HCT116 (cell line): ENCODE results near the gene FAM240B. TPM values are rescaled to one million over a fixed set of nuclear protein-coding genes. Genes with fewer than 3 reads are reported as not detected.

Experiments used
- ATAC-seq: fragments of 200-7000 bp; cut with Tn5 transposase; 2 replicates; pipeline ENCODE4 v1.9.1; 2020; ENCODE audit warnings: mild to moderate bottlenecking, moderate library complexity
- BruUV-seq: library from RNA; stranded (reverse); fragments of 400-500 nt; replicated peaks from 2 replicates; lab custom pipeline; 2021; lab: Mats Ljungman, UMichigan
- CTCF ChIA-PET: fragments of 300-600 bp; sonication (Branson Sonifier 250); formaldehyde crosslinking; loops from one replicate; lab custom pipeline; 2021; ENCODE audit warnings: antibody characterized with exemption; lab: Charles Lee
- POLR2A ChIA-PET: fragments of 300-600, 350-600 bp; sonication (Branson Sonifier 250); formaldehyde crosslinking; loops from one replicate; lab custom pipeline; 2021; ENCODE audit warnings: antibody characterized with exemption; lab: Charles Lee
- RAD21 ChIA-PET, 2 experiments: fragments of 300-600 bp; sonication (Branson Sonifier 250); formaldehyde crosslinking; loops; one replicate each; lab custom pipeline; 2023; ENCODE audit warnings: low total read pairs in 2 of 2; ENCODE audit not compliant: uncharacterized antibody in 2 of 2, unreplicated experiment in 2 of 2, low non-redundant PET in 1 of 2; lab: Charles Lee
- DNase-seq: peaks from one replicate; pipeline ENCODE4 v3.0.0-alpha.2; 2010; ENCODE audit warnings: low read depth, low spot score
- H2AFZ ChIP-seq: fragments of 200-600 bp; shearing (Covaris generic), sonication (generic); 2 replicates; pipeline ENCODE4 v1.6.1; 2017; ENCODE audit warnings: low read depth, mixed run types, mixed read lengths, antibody characterized with exemption, low read length; ENCODE audit not compliant: poor library complexity, severe bottlenecking
- H3K27ac ChIP-seq: 2 replicates; pipeline ENCODE4 v1.5.1; 2012; ENCODE audit warnings: low read depth, low read length
- H3K27me3 ChIP-seq: fragments of 200-600 bp; sonication (generic); 2 replicates; pipeline ENCODE4 v1.6.1; 2016; ENCODE audit warnings: mixed run types, low read length, mixed read lengths; ENCODE audit not compliant: insufficient read depth
- H3K36me3 ChIP-seq, 2 experiments: fragments of 200-500 bp in 1 of 2; fragments of 200-600 bp in 1 of 2; sonication (Bioruptor generic) in 1 of 2; sonication (generic) in 1 of 2; 2 replicates each; pipeline versions ENCODE4 v1.5.1 to v1.6.1; 2014 to 2016; ENCODE audit warnings: low read length in 2 of 2, inconsistent platforms in 1 of 2, mixed read lengths in 1 of 2, mixed run types in 1 of 2; ENCODE audit not compliant: insufficient read depth in 2 of 2, control insufficient read depth in 1 of 2
- H3K4me1 ChIP-seq, 2 experiments: fragments of 200-600 bp in 1 of 2; sonication (generic) in 1 of 2; 2 replicates each; pipeline versions ENCODE4 v1.5.1 to v1.6.1; 2012 to 2017; ENCODE audit warnings: low read length in 2 of 2, inconsistent platforms in 1 of 2, mild to moderate bottlenecking in 1 of 2, mixed read lengths in 1 of 2, mixed run types in 1 of 2, moderate library complexity in 1 of 2; ENCODE audit not compliant: insufficient read depth in 2 of 2, control insufficient read depth in 1 of 2
- H3K4me2 ChIP-seq: fragments of 200-600 bp; sonication (generic); 2 replicates; pipeline ENCODE4 v1.6.1; 2017; ENCODE audit warnings: mixed run types, low read length, mixed read lengths
- H3K4me3 ChIP-seq, 2 experiments: fragments of 200-600 bp in 1 of 2; sonication (generic) in 1 of 2; replicated peaks in 1 of 2; 2 replicates each; pipeline ENCODE4 v1.5.1; 2011 to 2016; ENCODE audit warnings: low read length in 2 of 2, control low read depth in 1 of 2, low read depth in 1 of 2, mild to moderate bottlenecking in 1 of 2, mixed read lengths in 1 of 2, mixed run types in 1 of 2
- H3K79me2 ChIP-seq: fragments of 200-600 bp; sonication (generic); 2 replicates; pipeline ENCODE4 v1.6.1; 2017; ENCODE audit warnings: mild to moderate bottlenecking, mixed run types, low read length, moderate library complexity, mixed read lengths; ENCODE audit not compliant: insufficient read depth
- H3K9ac ChIP-seq: fragments of 200-600 bp; sonication (generic); 2 replicates; pipeline ENCODE4 v1.6.1; 2016; ENCODE audit warnings: low read length, mixed read lengths
- H3K9me2 ChIP-seq: fragments of 200-600 bp; sonication (generic), shearing (Covaris generic); 2 replicates; pipeline ENCODE4 v1.6.1; 2017; ENCODE audit warnings: mixed run types, mild to moderate bottlenecking, moderate library complexity; ENCODE audit not compliant: insufficient read depth
- H3K9me3 ChIP-seq, 2 experiments: fragments of 200-500 bp in 1 of 2; fragments of 200-600 bp in 1 of 2; sonication (Bioruptor generic) in 1 of 2; sonication (generic) in 1 of 2; 2 replicates each; pipeline ENCODE4 v1.6.1; 2014 to 2017; ENCODE audit warnings: low read length in 2 of 2, mixed read lengths in 2 of 2, inconsistent platforms in 1 of 2, low read depth in 1 of 2, mild to moderate bottlenecking in 1 of 2, mixed run types in 1 of 2, moderate library complexity in 1 of 2; ENCODE audit not compliant: control insufficient read depth in 1 of 2, insufficient read depth in 1 of 2
- H4K20me1 ChIP-seq: fragments of 200-600 bp; sonication (generic), shearing (Covaris generic); 2 replicates; pipeline ENCODE4 v1.6.1; 2017; ENCODE audit warnings: mixed run types, mild to moderate bottlenecking, moderate library complexity; ENCODE audit not compliant: insufficient read depth
- ATF3 ChIP-seq: IDR thresholded peaks from 2 replicates; pipeline ENCODE4 v1.6.1; 2012
- CBX3 ChIP-seq: IDR thresholded peaks from 2 replicates; pipeline ENCODE4 v1.6.1; 2012; ENCODE audit warnings: low read depth
- CEBPB ChIP-seq: IDR thresholded peaks from 2 replicates; pipeline ENCODE4 v1.6.1; 2012; ENCODE audit warnings: low read depth
- EGR1 ChIP-seq: IDR thresholded peaks from 2 replicates; pipeline ENCODE4 v1.6.1; 2012; ENCODE audit warnings: low read depth
- EZH2 ChIP-seq: fragments of 200-600 bp; sonication (generic); IDR thresholded peaks from 2 replicates; pipeline ENCODE4 v1.6.1; 2017; ENCODE audit warnings: antibody characterized with exemption, mixed run types
- MAX ChIP-seq: IDR thresholded peaks from 2 replicates; pipeline ENCODE4 v1.6.1; 2012
- RAD21 ChIP-seq: IDR thresholded peaks from 2 replicates; pipeline ENCODE4 v1.6.1; 2012; ENCODE audit warnings: low read depth, mild to moderate bottlenecking
- SIN3A ChIP-seq: IDR thresholded peaks from 2 replicates; pipeline ENCODE4 v1.6.1; 2012; ENCODE audit warnings: low read depth
- SRF ChIP-seq: IDR thresholded peaks from 2 replicates; pipeline ENCODE4 v1.6.1; 2012; ENCODE audit warnings: low read depth
- TCF7L2 ChIP-seq: IDR thresholded peaks from 2 replicates; pipeline ENCODE4 v1.7.0; 2011; ENCODE audit warnings: borderline replicate concordance, inconsistent platforms; ENCODE audit not compliant: insufficient read depth, insufficient read length; ENCODE audit errors: extremely low read depth
- YY1 ChIP-seq: IDR thresholded peaks from 2 replicates; pipeline ENCODE4 v1.6.1; 2011; ENCODE audit warnings: low read length, low read depth, moderate library complexity, mild to moderate bottlenecking; ENCODE audit not compliant: insufficient replicate concordance; ENCODE audit errors: extremely low read depth
- ZFX ChIP-seq: fragments of 450-650 bp; IDR thresholded peaks from 2 replicates; pipeline ENCODE4 v1.6.1; 2017
- intact Hi-C: fragments of 100-400 bp; cut with micrococcal nuclease; formaldehyde crosslinking; loops from 2 replicates; pipeline ENCODE4 v1.10.0; 2022
- total RNA-seq: library from RNA; stranded (reverse); gene quantifications from one replicate; pipeline ENCODE4 v1.2.1, GENCODE V29; 2021; ENCODE audit not compliant: unreplicated experiment
- TF ChIP-seq, protein P1 (sequence below): IDR thresholded peaks from 2 replicates; pipeline ENCODE4 v1.6.1; 2012; ENCODE audit warnings: low read depth
- TF ChIP-seq, protein P2 (sequence below): IDR thresholded peaks from 2 replicates; pipeline ENCODE4 v1.6.1; 2011; ENCODE audit warnings: mild to moderate bottlenecking, low read length, moderate library complexity; ENCODE audit not compliant: insufficient replicate concordance; ENCODE audit errors: extremely low read depth

FAM240B gene
- total RNA-seq, 1 experiment from 2014 or later = not detected

DNA sequence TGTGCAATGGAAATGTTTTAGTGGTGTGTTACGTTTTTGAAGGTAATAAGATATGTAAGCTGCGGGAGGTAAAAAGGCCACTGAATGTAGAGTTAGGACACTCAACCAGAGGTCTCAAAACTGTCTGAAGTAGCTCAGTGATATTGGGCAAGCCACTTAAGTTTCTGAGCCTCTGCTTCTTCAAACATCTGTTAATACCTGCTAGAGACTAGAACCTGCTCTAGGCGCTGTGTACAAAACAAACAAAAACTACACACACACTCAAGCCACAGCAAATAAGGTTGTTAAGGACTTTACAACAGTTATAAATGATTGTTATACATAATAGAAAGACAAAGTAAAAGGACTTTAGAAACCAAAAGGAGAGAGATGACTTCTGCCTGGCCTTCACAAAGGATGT lies 24.6 kb upstream of the FAM240B start:
- Histone ChIP-seq H3K36me3 (no peaks in the 10 kb centered on the region), H3K27me3 (peaks cover 6% of the 10 kb centered on the region; the same call in 1 of the 2 replicates), H3K9me3 (no peaks in the 10 kb centered on the region), H3K4me3 (no peak overlapping the region), H3K4me1 (no peaks in the 10 kb centered on the region), H3K9me2 (no peaks in the 10 kb centered on the region), H3K9ac (no peak overlapping the region), H3K27ac (no peak overlapping the region), H3K79me2 (no peaks in the 10 kb centered on the region), H4K20me1 (no peaks in the 10 kb centered on the region), H3K4me2 (no peak overlapping the region), H2AFZ (no peak overlapping the region)
- RAD21 ChIA-PET = no interaction called here
- DNase-seq (no peak), ATAC-seq (no peak)
- intact Hi-C loops = no loop called here
- BruUV-seq = no TSS peak
- POLR2A ChIA-PET = no interaction called here
- CTCF ChIA-PET = no interaction called here
- TF ChIP-seq SIN3A (no peak), RAD21 (no peak), SRF (no peak), CBX3 (no peak), TCF7L2 (no peak), ATF3 (no peak), EZH2 (no peak), EGR1 (no peak), YY1 (no peak), ZFX (no peak), MAX (no peak), CEBPB (no peak)
- TF ChIP-seq, protein P1, sequence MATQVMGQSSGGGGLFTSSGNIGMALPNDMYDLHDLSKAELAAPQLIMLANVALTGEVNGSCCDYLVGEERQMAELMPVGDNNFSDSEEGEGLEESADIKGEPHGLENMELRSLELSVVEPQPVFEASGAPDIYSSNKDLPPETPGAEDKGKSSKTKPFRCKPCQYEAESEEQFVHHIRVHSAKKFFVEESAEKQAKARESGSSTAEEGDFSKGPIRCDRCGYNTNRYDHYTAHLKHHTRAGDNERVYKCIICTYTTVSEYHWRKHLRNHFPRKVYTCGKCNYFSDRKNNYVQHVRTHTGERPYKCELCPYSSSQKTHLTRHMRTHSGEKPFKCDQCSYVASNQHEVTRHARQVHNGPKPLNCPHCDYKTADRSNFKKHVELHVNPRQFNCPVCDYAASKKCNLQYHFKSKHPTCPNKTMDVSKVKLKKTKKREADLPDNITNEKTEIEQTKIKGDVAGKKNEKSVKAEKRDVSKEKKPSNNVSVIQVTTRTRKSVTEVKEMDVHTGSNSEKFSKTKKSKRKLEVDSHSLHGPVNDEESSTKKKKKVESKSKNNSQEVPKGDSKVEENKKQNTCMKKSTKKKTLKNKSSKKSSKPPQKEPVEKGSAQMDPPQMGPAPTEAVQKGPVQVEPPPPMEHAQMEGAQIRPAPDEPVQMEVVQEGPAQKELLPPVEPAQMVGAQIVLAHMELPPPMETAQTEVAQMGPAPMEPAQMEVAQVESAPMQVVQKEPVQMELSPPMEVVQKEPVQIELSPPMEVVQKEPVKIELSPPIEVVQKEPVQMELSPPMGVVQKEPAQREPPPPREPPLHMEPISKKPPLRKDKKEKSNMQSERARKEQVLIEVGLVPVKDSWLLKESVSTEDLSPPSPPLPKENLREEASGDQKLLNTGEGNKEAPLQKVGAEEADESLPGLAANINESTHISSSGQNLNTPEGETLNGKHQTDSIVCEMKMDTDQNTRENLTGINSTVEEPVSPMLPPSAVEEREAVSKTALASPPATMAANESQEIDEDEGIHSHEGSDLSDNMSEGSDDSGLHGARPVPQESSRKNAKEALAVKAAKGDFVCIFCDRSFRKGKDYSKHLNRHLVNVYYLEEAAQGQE = no peak
- TF ChIP-seq, protein P2, sequence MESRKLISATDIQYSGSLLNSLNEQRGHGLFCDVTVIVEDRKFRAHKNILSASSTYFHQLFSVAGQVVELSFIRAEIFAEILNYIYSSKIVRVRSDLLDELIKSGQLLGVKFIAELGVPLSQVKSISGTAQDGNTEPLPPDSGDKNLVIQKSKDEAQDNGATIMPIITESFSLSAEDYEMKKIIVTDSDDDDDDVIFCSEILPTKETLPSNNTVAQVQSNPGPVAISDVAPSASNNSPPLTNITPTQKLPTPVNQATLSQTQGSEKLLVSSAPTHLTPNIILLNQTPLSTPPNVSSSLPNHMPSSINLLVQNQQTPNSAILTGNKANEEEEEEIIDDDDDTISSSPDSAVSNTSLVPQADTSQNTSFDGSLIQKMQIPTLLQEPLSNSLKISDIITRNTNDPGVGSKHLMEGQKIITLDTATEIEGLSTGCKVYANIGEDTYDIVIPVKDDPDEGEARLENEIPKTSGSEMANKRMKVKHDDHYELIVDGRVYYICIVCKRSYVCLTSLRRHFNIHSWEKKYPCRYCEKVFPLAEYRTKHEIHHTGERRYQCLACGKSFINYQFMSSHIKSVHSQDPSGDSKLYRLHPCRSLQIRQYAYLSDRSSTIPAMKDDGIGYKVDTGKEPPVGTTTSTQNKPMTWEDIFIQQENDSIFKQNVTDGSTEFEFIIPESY = no peak
